CD4-positive, alpha-beta T cell treated with Interleukin-21 for 1 hour (primary cell): ENCODE data around the gene RYR3.

ENCODE experiments used
- DNase-seq: peaks from one replicate; pipeline ENCODE4 v3.0.0-alpha.2; 2020

The RYR3 gene

GRCh38 chr15:33662014-33662413 lies 351.2 kb downstream of the RYR3 start:
- DNase-seq = no peak

- DNase-seq = no peak
Observed at GRCh38 chr15:33664947-33665346, 354.2 kb downstream of the RYR3 start.

GRCh38 chr15:33670567-33670966 lies 359.8 kb downstream of the RYR3 start:
- DNase-seq = no peak

GRCh38 chr15:33671456-33671855 lies 360.7 kb downstream of the RYR3 start:
- DNase-seq = no peak

DNA sequence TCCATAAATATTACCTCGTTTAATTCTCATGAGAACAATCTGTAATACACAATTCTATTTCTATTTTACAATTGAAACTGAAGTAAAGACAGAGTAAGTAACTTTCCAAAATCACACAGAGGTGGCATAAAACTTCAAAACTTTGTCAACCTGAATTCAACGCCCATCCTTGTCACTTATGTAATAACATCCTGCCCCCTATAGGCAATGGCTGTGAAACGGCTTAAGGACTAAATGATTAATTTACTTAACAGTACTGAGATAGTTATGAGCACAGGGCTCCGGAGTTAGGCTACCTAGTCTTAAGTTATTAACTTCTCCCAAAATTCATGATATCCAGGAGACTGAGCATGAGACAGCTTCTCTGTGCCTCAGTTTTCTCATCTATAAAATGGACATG lies 364.5 kb downstream of the RYR3 start:
- DNase-seq = no peak

DNA sequence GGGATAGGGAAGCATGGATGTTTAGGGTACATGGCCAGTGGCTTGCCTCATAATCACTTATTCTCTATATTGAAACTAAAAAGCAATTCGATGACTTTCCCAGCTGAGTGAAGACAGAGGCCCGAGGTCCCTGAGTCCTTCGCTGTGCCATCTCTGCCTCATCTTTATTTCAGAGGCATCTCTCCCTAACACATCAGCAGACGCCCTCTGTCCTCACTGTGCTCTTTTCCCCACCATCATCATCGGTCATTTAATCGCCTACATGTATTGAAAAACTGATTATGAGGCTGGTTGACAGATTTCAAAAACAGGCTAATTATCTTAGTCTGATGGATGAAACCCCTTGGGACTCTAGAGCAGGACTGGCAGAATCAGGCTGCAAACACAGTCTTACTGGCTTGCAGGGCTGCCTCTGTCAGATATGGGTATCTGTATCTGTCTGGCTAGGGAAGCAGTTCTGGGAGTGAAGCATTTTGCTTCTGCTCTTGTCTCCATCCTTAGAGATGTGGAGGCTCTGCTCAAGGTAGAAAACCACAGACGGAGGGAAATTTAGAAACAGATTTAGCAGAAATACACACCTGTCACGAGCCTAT lies 366.6 kb downstream of the RYR3 start:
- no peak for DNase-seq

DNA sequence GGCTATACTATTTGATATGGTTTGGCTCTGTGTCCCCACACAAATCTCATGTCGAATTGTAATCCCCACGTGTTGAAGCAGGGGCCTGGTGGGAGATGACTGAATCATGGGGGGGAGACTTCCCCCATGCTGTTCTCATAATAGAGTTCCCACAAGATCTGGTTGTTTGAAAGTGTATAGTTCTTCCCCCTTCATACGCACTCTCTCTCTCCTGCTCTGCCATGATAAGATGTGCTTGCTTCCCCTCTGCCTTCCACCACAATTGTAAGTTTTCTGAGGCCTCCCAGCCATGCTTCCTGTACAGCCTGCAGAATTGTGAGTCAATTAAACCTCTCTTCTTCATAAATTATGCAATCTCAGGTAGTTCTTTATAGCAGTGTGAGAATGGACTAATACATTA lies 367.4 kb downstream of the RYR3 start:
- no peak for DNase-seq

DNA sequence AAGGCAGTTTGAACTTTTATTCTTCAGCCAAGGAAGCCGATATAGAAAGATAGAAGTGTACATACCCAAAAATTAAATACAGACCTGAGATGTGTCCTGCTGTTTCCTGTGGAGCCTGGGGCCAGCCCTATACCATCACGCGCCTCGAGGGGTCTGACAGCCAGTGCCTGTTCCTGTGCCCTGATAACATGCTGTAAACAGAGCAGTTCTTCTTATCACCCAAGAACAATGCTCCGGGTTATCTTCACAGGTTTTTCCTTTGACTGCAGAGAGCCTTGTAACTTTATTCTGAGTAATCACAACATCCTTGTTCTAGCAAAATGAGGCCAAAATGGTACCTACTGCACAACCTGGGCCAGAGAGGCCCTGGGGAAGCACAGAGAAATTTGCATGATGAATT lies 367.8 kb downstream of the RYR3 start:
- DNase-seq = no peak

DNA sequence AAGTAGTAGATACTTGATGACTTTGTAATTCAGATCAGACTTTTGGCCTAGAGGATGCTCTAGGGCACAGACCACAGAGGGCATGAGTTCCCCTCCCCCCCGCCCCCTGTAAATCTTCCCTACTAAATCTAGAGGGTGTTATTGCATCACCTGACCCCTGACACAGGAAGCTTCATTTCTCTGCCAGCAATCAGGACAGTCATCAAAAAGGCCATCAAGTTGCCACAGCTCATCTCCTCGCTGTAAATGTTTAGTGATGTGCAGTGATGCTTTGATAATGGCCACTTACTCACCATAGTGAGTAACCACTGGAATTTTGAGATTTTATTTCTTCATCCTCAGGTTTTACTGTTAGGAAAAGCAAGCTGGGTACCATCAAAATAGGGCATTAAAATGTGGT lies 368.3 kb downstream of the RYR3 start:
- DNase-seq = no peak

DNA sequence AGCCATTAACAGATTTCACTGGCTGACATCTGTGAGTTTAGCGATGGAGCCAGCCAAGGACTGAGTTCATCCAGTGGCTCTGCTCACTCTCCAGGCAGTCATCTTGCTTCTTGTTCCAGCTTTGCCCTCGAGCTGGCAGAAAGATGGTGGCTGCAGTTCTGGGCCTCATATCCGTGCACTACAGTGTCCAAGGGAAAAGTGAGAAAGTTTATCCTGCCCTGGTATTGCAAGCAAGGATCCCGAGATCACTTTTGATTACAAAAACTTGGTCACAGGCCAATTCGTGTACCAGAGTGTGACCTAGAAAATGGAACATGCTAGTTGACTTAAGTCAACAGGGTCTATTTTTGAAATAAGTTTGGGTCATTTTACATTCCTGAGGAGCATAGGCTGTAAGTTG lies 369.6 kb downstream of the RYR3 start:
- no peak for DNase-seq

DNA sequence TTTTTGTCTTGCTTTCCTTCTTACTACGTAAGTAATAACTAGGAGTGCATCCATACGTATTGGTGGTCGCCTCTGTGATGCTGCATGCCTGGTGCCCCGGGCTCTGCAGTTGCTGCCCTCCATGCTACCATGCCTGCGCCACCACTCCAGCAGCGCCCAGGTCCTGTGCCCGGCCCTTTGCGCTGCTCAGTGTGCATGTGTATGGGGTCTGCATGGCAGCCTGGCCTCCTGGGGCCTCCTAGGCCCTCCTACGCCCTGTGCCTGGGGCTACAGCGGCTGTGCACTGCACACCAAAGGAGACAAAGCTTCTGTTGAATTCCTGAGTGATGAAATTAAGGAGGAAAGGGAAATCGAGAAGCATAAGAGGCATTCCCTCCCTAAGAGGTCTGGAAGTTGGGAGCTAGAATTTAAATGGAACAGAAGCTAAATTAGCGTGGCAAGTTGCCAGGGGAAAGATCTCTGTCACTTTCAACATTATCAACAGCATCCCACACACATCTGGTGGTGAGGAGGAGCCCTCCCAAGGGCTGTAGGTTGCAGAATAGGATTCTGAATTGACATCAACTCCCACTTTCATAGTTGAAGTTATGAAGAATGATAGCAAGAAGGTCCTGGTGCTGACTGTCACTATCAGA lies 382.5 kb downstream of the RYR3 start:
- DNase-seq = no peak

DNA sequence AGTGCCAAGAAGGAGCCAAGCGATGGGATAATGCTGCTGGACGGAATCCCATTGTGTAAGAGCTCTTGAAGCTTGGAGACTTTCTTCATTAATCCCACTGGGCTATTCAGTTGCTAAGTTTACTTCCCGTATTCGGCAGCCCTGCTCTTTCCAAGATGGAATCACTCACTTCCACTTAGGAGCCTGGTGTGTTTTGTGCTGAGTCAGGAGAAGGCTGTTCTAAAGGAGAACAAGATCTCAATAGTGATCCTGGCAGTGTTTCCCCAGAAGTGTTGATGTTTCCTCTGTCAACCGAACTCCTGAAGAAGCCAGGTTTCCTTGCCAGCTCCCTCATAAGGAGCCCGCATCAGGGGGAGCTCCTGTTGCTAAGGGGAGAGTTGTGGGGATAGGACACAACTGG lies 387.4 kb downstream of the RYR3 start:
- DNase-seq = no peak

DNA sequence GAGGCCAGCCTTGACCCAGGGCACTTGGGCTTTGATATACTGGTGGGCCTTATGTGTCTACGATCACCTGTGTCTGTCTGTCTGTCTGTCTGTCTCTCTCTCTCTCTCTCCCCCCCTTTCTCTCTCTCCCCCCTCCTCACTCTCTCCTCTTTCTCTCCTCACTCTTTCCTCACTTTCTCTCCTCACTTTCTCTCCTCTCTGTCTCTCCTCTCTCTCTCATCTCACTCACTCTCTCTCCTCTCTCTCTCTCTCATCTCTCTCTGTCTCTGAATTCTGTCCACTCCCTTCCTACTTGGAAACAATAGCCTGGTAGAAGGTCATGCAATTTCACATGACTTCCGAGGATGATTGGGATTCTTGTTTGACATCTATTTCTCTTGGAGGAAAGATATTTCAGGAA lies 388.4 kb downstream of the RYR3 start:
- no peak for DNase-seq

GRCh38 chr15:33699691-33700447 lies 389.1 kb downstream of the RYR3 start:
- no peak for DNase-seq

- DNase-seq = peak; percentile 46
Observed at GRCh38 chr15:33700695-33701303, 390.0 kb downstream of the RYR3 start.

GRCh38 chr15:33701304-33701696 lies 390.5 kb downstream of the RYR3 start:
- no peak for DNase-seq

DNA sequence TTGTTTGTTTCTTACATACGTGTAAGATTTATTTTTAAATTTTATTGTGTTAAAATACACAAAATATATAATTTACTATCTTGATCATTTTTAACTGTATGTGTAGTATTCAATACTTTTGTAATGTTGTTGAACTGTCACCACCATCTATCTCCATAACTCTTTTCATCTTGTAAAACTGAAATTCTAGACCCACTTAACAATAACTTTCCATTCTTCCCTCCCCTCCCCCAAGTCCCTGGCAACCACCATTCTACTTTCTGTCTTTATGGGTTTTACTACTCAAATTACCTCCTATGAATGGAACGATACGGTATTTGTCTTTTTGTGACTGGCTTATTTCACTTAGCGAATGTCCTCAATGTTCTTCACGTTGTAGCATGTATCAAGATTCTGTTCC lies 395.4 kb downstream of the RYR3 start:
- no peak for DNase-seq

DNA sequence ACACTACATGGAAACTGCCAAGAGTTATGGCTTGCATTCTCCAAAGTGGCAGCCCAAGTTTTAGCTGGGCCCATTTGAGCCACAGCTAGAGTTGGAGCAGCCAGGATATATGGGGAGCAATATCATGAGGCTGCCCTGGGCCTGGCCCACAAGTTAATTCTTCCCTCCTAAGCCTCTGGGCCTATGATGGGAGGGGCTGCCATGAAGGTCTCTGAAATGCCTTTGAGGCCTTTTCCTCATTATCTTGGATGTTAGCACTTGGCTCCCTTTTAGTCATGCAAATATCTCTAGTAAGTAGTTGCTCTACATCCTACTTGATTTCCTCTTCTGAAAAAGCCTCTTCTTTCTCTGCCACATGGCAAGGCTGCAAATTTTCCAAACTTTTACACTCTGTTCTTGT lies 400.0 kb downstream of the RYR3 start:
- no peak for DNase-seq

GRCh38 chr15:33716025-33716424 lies 405.3 kb downstream of the RYR3 start:
- no peak for DNase-seq

DNA sequence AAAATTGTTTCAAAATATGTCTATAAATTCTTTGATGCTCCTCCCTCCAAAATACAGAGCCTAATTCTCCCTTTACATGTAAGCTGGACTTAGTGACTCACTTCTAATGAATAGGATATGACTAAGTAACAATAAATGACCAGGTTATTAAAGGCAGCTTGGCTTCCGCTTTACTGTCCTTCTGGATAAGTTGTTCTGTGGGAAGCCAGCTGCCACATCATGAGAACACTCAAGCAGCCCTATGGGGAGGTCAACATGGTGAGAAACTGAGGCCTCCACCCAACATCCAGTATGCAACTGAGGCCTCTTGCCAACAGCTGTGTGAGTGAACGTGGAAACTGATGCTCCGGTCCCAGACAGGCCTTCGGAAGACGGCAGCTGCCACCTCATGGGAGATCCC lies 410.2 kb downstream of the RYR3 start:
- no peak for DNase-seq

DNA sequence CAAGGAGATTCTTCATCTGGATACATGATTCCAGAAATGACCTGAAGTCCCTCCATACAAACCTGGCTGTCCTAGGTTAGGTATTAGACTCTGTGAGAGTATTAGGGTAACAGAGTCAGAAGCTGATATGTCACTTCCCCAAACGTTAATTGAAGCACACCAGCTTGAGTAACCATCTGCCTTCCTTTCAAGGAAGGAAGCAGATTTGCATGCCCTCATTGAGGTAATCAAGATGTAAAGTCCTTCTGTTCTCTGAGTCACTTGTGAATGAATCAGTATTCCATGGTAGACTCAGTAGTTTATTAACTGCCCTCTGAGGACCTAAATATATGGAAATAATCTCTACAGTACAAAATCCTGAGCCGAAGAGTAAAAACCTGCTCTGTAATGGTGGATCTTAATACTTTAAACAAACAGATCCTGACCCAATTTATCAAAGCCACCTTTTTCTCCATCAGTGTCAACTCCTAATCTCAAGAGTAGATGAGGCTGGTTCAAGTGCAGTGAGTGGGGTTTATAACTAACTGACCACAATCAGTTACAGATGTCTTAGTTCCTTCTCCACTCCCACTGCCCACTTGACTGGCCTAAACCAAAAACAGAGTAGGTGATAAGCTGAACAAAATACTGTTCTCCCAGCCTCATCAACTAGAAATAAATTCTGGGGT lies 411.4 kb downstream of the RYR3 start:
- no peak for DNase-seq

DNA sequence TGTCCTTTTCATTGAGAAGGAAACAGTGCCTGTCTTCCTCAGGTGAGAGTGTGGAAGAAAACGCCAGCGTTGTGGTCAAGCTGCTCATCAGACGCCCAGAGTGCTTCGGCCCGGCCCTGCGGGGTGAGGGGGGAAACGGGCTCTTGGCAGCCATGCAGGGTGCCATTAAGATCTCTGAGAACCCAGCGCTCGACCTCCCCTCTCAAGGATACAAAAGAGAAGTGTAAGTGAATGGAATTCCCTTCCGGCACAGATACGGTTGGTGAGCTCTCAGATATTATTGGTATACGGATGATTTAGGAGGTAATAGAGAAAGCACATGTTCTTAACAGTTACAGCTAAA lies 411.9 kb downstream of the RYR3 start:
- DNase-seq = no peak

GRCh38 chr15:33724321-33725036 lies 413.7 kb downstream of the RYR3 start:
- DNase-seq = no peak
